Astrocyte of the cerebellum (primary cell): Measurements from ENCODE around the gene YLPM1.
A peak's percentile ranks its signal among the peaks of the same experiment; 100 is the strongest.

Experiments
- DNase-seq: peaks from one replicate; pipeline ENCODE4 v3.0.0-alpha.2; 2011; ENCODE audit warnings: low read depth
- H3K4me3 ChIP-seq: 2 replicates; pipeline ENCODE4 v1.5.1; 2011; ENCODE audit warnings: mild to moderate bottlenecking, low read depth, low read length, moderate library complexity
- in situ Hi-C: cut with HindIII; loops from 2 replicates; pipeline ENCODE4 v1.10.0; 2017; ENCODE audit warnings: low sequenced_read_pairs
- TF ChIP-seq, protein P1 (sequence below): IDR thresholded peaks from 2 replicates; pipeline ENCODE4 v1.5.1; 2012; ENCODE audit warnings: low read length, low read depth, moderate library complexity, mild to moderate bottlenecking; ENCODE audit errors: missing control alignments

The YLPM1 gene

DNA sequence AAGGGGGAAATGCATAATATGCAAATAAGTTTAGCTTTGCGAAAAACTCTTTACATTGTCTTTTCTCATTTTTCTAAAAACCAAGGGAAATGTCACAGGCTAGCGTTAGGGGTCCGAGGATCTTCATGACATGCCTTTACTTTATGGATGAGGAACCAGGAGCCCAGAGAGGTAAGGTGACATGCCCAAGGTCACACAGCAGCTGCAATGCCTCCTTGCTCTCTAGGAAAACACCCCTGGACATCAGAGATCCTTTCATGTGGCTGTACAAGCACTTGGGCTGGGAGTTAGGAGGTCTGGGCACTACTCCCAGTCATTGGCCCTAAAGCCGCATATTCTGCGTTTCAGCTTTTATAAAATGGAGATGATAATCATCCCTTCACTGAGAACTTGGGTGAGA lies 112.1 kb downstream of the YLPM1 start:
- TF ChIP-seq, protein P1, sequence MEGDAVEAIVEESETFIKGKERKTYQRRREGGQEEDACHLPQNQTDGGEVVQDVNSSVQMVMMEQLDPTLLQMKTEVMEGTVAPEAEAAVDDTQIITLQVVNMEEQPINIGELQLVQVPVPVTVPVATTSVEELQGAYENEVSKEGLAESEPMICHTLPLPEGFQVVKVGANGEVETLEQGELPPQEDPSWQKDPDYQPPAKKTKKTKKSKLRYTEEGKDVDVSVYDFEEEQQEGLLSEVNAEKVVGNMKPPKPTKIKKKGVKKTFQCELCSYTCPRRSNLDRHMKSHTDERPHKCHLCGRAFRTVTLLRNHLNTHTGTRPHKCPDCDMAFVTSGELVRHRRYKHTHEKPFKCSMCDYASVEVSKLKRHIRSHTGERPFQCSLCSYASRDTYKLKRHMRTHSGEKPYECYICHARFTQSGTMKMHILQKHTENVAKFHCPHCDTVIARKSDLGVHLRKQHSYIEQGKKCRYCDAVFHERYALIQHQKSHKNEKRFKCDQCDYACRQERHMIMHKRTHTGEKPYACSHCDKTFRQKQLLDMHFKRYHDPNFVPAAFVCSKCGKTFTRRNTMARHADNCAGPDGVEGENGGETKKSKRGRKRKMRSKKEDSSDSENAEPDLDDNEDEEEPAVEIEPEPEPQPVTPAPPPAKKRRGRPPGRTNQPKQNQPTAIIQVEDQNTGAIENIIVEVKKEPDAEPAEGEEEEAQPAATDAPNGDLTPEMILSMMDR, result no peak
- DNase-seq, result no peak
- in situ Hi-C loops, result no loop called here
- no peak overlapping the region for H3K4me3 ChIP-seq

DNA sequence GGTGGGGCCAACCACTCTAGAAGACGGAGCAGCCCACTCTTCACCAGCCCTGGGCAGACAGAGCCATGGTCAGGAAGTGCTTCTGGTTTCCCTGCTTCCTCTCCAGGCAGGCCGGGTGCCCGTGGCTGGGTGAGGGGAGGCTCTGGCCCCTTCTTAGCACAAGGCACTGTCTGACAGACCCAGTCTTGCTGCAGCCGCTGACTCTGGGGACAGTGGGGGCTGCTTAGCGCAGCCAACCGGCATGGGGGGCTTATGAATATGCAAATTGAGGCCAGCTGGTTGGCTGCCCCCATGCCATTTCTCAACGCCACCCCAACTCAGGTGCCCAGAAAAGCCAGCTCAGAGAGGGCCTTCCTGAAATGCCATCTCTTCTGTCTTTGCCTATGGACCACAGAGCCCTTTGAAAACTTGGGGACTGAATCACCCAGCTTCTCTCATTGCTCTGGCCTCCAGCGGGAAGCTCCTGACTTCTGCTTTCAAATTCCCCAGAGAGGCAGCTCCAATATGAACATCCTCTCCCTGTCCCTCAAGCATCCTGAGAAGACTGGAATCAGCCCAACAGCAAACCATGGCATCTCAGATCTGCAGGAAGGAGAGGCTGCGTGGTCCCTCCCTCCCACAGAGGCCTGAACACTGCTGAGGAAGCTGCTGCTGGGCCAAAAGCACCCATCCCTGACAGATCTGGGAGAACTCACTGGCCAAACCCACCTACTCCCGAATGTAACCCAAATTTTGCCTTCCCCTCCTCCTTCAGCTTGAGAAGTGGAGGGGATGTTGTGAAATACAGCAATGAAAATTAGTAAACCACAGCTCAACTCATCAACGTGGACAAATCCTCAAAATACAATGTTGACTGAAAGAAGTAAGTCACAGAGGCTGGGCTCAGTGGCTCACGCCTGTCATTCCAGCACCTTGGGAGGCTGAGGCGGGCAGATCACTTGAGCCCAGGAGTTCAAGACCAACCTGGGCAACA lies 113.1 kb downstream of the YLPM1 start, which contains the start of gene PROX2:
Gene PROX2 (minus strand): TSS at position 205 of the 973 bp plus-strand sequence. CDS start 12,311 bp downstream, outside the sequence.
- H3K4me3 ChIP-seq, result no peak within 1 kb of the TSS
- DNase-seq, result no peak
- TF ChIP-seq, protein P1, result no peak
- in situ Hi-C loops, result no loop called here

DNA sequence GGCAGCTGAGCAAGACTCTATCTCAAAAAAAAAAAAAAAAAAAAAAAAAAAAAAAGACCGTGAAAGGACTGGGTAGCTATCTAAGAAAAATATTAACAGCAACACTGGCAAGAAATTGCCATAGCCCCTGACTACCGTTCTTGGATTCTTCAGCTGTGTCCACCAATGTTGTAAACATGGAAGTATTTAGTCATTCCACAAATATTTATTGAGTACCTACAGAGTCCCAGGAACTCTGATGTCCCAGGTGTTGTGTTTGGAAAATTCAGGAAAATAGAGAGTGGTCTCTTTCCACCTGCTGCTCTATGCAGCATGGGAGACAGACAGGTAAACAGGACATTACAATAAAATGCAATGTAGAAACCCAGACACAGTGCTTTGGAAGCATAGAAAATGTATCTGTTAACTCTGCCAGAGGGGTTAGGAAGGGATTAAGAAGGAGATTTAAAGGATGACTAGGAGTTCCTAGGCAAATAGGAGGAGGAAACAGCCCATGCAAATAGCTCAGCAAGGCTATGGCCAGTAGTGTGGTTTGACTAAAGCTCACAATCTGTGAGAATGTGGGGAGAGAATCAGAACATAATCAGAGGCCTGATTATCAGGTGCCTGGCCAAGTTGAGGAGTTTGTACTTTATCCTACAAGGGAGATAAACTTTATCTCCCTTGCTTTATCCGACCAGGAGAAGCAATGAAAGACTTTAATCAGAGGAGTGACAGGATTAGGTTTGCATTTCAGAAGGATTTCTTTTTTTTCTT lies 116.5 kb downstream of the YLPM1 start:
- in situ Hi-C loops, result no loop called here
- no peak for DNase-seq
- TF ChIP-seq, protein P1, result no peak
- no peak overlapping the region for H3K4me3 ChIP-seq

DNA sequence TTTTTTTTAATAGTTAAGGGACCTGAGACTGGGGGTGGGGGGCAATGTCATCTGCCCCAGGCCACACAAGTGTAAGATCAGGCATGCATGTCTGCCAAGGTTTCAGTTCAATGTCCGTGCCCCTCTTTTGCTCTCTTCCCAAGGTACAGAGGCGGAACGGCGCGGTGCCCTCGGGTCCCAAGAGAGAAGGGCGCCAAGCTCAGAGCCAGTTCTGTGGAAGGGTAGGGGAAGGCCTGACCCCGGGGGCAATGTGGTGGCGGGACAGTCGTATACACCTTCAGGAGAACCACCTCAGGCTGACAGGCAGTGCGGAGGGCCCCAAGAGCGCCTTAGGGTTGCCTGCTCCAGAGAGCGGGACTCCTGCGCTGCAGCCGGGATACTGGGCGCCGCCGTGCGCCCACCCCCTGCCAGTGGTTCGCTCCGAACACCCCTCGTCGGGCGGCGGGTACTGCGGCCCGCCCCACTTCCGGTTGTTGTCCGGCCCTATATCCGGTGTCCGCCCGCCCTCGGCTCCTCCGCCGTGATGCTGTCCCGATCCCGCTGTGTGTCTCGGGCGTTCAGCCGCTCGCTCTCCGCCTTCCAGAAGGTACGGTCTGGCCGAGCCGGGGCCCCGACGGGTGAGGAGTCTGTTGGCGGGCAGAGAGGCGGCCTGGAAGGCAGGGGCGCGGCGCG lies 118.5 kb downstream of the YLPM1 start, which contains the start of gene DLST:
Gene DLST (plus strand): TSS at position 486 of the 672 bp plus-strand sequence. CDS start 38 bp downstream, at position 524.
- TF ChIP-seq, protein P1, result no peak
- in situ Hi-C loops, result no loop called here
- DNase-seq, result peak; percentile 60
- peak within 1 kb of the TSS; percentile 88 for H3K4me3 ChIP-seq

DNA sequence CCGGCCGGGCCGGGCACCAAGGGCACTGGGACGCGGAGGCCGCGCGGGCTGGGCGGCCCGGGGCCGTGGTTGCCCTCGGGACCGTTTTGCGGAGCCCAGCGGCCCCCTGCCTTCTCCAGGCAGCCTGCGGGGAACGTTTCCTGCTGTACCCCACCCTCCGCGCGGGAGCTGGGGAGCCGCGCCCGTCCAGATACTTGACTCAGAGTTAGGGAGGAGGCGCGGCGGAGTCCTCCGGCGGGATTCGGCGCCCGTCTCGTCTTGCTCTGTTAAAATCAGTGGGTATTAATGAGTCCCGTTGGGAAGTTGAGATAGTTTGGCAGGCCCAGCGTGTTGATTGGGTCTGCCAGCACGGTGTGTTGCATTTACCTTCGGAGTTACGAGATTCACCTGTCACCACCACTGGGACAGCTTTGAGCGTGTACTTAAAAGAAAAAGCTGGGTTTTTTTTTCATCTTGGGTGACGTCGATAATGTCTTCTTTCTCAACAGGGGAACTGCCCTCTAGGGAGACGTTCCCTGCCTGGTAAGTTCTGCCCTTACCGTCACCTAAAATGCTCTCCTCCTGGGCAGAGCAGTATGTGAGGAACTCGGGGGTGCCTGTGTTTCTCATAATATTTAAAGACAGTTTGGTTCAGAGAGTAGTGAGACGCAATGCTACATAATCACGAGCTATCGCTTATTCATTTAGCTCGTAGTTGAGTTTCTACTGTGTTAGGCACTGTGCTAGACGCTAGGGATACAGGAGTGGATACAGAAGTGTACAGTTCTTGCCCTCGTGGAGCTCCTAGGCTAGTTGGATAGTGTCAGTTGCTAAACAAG lies 119.2 kb downstream of the YLPM1 start:
- no peak for DNase-seq
- H3K4me3 ChIP-seq, result peak overlapping the region; percentile 88

More for the DNA sequence above, 119.2 kb downstream of the YLPM1 start:
- in situ Hi-C loops, result no loop called here
- TF ChIP-seq, protein P1, result no peak
